Measurements from ENCODE around the gene MLPH.
"Not testable (repeated sequence)": the region's sequence is repeated elsewhere in the genome, so short reads cannot be mapped to it uniquely, and the experiment has no call there.

The MLPH gene

DNA sequence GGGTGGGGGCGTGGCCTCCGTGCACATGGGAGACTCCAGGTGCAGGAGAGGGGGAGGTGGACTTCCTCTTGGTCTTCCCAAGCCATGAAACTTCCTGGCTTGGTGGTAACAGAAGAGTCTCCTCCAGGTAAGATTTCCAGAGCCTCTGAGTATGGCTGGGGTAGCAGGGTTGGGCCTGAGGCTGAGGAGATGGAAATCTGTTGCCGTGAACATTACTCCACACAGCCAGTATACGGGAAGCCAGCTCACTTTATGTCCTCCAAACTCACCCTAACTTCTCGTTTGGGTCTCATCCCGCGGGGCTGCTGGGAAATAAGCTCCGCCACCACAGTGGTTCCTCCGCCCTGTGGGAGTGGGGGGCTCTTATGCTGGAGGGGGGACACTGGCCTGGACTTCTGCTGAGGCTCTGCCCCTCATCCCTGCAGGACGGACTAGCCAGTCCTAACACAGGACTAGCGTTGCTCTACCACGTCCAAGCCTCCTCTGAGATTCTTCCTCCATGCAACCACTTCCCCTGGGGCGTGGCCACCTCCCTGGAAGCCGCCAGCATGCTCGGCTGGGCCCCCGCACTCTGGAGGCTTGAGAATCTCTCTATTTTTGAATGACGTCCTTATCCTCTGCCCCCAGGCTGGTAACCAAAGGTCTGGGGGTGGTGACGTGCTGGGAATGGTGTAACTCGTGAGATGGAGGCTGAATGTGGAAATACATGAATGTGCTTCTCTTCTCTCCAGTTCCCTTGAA is 104.3 kb downstream of the MLPH start:
- peak in 1 of 2 donors; percentile 13 for DNase-seq

DNA sequence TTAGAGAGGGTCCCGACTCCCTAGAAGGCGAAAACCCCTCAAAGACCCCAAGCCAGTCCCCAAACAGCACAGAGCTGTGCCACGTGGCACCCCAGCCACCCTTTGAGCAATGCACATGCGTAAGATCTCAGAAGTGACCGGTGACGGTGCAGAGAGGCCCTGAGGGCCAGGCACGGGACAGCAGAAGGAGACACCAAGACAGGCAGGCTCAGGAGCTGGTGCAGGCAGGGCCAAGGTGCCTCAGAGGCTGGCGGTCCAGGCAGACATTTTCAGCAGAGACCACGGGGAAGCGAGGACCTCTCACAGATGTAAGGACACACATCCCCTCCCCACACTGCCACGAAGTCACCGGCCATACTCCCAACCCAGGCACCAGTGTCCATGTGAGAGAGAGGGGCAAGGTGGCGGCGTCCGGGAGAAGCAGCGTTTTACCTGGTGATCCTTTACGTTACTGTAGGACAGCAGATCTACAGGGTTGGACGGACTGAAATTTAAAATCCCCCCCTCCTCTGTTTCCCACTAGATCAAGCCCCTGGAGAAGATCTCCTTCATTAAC is 105.5 kb downstream of the MLPH start:
- no peak for DNase-seq

DNA sequence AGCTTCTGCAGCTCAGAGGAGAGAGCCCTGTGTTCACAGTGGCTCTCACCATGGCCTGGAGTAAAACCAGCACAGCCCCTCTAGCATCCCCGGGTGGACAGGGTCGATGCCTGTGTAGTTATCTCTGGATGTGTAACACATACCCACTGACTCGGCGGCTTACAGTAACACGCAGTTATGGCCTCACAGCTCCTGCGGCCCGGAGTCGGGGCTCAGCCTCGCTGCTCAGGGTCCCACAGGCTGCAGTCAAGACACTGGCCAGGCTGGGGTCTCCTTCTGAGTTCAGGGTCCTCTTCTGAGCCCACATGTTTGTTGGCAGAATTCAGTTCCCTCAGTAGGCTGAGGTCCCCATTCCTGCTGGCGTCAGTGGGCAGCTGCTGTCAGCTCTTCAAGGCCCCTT is 106.0 kb downstream of the MLPH start:
- no peak for DNase-seq

DNA sequence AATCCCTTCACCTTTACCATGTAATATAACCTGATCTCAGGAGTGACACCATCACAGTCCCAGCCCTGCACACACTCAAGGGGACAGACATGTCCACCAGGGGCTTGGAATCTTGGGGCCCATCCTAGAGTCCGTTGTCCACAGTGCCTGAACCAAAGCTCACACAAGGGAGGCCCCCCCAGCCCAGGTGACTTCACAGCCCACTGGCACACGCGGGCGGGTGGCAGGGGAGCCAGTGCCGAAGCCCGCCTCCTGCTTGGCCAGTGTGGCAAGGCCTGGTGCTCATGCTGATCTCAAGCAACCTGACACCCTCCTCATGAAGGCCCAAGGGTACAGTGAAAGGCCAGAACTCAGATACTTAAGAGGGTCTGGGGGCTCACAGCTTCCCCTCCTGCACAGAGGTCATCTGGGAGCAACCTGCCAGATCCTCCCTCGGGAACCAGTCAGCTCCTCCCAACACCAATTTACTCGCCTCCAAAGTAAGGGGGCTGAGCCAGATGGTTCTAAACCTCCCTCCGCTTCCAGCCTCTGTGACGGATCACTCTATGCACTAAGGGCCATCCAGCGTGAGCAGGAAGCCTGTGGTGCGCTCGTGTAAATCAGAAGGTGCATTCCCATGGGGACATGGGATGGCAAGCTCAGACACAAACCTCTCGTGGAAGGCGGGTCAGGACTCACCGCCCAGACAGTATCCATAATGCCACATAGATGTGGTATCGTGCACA is 106.7 kb downstream of the MLPH start:
- DNase-seq: no peak

DNA sequence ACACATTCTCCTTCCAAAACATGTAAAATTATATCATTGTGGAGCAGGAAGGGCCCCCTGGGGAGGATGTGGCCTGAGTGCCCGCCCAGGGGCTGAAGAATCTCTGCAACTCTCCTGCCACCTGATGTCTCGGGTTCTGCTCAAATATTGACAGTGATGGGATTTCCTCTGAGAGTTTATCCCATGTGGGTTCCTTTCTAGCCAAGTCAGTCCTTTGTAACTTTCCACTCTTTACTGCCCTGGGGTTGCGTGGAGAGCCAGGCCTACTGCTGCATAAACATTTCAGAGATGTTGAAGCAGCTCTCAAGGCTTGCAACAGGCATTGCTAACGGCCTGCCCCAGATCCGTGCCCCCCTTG is 107.4 kb downstream of the MLPH start:
- no peak for DNase-seq

DNA sequence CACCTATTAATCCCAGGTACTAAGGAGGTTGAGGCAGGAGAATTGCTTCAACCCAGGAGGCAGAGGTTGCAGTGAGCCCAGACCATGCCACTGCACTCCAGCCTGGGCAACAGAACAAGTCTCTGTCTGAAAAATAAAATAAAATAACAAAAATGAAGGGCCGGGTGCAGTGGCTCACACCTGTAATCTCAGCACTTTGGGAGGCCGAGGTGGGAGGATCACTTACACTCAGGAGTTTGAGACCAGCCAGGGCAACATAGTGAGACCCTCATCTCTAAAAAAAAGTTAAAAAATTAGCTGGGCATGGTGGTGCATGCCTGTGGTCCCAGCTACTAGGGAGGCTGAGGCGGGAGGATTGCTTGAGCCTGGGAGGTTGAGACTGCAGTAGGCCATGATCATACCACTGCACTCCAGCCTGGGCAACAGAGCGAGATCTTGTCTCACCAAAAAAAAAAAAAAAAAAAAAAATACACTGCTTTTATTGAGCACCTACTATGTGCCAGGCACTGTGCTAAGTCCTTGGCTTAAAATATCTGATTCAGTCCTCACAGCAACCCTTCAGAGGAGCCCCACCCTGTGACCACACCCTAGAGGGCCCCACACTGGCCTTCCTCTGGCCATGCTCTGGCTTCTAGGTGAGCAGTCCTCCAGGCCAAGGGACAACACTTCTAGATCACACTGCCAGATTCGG is 108.9 kb downstream of the MLPH start:
- DNase-seq: not testable (repeated sequence)

DNA sequence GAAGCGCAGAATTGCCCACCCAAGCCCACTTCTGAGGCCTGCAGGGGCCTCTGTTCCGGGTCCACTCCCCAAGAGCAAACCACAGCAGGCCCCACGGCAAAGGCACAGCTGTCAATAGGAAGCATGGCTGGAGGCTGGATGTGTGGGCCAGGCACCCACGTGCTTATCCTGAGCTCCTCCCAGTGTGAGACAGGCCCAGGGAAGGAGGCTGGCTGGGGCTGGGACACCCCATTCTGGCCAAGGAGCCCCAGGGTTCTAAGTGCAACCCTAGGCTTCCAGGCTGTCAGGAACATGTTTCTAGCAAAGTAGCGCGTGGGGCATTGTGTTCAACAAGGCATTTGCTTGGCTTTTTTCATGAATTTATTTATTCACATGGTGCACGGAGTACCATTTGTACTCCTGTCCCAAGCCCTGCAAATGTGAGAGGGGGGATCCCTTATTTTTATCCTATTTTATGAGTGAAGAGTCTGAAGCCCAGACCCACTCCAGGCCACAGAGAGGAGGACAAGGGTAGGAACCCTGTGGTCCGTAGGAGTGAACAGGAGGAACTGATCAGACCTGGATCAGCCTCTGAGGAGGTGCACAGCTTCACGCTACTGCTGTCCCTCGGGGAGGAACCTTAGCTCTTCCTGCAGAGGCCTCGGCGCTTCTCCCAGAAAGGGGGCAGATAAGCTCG is 109.6 kb downstream of the MLPH start:
- no peak for DNase-seq

DNA sequence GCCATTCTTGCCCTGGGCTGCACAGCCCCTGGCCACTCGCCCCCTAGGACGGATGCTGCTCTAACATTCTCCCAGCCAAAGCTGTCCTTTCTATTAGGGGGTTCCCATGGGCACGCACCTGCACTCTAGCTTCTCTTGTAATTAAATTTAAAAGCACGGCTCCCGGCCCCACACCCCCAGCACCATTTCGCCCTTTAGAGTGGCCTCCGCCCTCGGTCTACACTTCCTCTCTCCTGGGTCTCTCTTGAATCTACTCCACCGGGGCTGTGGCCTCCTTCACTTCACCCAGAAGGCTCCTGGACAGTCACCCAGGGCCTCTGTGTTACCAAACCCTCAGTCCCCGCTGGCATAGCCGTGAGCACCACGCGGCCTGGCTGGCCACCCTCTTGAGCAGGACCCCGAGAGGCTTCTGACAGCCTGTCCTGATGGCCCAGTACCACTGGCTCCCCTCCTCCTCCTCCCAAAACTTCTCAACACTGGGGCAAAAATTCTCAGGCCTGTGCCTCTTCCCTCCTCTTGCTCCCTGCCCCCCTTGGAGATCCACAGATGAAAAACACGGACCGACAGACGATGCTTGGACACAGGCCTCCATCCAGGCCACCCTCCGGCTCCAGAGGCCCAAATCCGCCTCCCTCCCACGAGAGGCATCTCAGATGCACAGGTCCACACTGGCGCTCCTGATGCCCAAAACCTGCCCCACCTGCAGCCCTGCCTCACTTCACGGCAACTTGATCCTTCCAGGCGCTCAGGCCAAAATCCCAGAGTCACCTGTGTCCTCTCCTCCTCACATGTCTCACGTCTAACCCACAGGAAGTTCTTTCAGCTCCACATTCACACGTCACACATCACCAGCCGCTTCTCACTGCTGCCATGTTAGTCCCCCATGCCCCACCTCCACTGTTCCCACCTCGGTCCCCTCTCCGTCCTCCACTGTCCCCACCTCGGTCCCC is 110.4 kb downstream of the MLPH start:
- DNase-seq: no peak

DNA sequence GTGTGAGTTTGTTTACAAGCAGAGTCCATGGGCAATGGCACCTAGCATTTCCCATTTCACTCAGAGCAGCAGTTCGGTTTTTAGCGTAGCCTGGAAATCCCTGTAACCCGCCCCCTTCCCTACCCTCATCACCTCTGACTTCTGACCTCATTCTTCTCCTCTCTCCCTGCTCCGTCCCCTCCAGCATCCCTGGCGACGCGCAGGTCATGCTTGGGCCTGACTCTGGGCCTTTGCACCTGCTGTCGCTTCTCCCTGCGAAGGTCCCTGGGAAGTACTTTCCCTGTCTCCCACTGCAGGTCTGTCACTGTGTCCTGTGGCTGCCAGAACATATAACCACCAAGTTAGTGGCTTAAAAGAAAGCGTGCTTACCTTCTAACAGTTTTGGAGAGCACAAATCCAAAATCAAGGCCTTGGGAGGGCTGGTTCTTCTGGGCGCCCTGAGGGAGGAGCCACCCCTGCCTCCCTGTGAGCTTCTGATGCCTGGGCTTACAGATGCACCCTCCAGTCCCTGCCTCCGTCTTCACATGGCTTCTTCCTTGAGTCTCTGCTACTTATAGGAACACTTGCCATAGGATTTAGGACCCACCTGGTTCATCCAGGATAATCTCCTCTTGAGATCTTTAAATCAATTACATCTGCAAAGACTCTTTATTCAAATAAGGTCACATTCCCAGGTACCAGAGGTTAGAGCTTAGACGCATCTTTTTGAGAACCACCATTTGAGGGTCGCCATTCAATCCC is 111.6 kb downstream of the MLPH start:
- DNase-seq: no peak

DNA sequence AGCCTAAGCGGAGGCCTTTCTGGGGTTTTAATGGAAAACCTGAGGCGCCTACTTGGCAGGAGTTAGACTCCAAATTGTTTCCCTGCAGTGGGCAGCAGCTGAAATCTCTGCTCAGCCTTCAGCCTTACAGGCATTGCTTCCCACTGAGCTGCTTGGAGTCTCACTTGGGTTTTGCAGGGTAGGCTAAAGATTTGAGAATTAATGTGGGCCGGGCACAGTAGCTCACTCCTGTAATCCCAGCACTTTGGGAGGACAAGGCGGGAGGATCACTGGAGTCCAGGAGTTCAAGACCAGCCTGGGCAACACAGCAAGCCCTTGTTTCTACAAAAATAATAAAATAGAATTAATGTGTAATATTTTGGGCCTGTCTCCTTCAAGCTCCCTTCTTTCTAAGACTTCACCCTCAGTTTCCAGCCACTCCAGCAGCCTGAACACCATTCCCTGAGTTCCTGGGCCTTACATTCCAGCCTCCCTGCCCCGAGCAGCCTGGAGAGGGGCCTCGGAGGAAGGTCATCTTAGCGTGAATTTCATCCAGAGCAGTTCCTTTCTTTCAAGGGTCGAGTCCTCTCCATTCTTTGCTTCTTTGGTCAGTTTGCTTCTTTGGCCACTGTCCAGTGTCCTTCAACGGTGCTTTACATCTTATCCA is 112.5 kb downstream of the MLPH start:
- no peak for DNase-seq

DNA sequence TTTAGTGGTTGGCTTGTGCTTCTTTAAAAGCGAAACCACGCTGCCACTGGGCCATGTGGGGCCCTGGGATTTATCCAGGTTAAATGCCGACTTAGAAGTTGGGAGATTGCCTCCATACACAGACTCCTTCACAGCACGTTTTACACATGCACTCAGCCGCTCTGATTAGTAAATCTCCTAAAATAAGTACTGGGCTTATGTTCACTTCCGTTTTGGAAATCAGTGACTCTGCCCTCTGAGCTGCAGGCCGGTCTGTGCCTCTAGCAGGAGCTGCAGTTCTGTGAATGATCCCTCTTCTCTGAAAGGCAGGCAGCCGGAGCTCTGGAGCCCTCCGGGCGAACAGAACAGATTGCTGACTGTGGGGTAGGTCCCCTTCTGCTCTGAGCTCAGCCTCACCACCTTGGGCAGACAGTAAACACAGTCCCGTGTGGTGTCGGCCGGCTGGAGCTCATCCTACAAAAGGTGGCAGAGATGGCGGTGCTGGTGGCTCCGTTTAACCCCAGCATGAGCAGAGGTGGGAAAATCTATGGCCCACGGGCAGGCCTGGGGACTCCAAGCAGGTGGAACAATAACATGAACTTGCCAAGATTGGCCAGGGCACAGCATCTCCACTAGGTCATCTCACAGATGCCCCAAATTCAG is 113.3 kb downstream of the MLPH start:
- no peak for DNase-seq

DNA sequence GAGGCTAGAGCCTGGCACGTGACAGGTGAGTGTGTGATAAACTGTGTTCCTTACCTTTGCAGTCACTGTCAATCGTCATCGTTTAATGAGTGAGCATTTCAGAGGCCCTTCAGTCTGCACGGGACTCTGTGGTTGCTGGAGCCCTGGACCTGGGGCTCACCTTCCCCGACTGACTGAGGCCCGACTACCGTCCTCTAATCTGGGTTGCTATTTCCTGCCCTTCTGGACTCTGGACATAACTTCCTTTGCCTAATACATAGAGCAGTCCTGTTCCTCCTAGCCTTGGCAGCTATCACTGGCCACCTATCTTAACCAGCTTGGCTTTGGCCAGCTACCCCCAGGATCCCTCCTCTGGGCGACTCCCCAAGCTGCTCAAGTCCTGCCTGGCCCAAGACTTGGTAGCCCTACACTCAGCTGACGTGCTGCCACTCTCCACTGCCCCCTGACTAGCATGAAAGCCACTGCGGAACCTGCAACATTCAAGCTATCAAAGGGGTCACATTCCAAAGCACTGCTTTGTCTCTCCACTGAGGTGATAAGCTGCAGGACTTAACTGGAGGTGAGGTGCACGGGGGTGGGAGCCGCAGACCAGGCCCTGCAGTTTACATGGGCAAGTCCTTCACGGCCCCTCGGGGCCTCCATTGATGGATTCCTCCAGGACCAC is 114.5 kb downstream of the MLPH start:
- no peak for DNase-seq

DNA sequence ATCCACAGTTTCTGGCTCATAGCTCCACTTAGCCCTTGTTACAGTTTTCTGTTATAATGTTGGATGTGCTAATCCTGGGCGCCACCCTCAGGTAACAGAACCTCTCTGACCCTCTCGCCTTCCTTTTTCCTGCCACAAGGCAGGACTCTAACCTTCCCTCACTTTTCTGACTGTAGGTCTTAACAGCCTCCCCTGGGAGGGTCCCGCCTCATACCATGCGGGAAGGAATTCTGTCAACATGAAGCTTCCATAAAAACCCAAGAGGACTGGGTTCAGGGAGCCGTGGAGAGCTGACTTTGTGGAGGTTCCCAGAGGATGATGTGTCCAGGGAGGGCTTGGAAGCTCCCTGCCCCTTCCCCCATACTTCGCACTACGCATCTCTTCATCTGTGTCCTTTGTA is 115.4 kb downstream of the MLPH start:
- no peak for DNase-seq

DNA sequence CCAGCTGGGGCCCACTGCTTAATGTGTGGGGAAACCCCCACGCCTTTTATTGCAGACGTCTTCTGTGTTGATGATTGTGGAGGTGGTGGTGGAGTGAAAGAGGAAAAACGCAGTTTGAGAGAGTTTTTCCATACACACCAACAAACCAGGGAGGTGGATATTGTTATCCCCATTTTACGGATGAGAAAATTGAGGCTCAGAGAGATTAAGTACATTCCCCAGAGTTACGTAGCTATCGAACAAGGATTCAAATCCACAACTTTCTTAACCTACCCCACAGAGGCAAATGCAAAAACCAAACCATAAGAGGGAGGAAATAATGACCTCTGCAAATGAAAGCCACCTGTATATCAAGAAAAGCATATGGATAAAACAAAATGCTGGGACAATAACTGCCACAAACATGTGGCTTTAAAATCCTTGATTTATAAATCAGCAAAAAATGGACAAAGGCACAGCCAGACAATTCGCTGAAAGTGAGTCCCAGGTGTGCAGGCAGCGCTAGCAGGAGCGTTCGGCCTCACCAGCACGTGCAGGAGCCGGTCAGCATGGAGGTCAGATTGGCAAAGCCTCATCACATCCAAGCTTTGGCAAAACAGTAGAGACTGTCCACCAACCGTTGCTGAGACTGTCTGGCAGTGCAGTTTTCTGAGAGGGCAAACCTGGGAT is 116.1 kb downstream of the MLPH start:
- no peak for DNase-seq

DNA sequence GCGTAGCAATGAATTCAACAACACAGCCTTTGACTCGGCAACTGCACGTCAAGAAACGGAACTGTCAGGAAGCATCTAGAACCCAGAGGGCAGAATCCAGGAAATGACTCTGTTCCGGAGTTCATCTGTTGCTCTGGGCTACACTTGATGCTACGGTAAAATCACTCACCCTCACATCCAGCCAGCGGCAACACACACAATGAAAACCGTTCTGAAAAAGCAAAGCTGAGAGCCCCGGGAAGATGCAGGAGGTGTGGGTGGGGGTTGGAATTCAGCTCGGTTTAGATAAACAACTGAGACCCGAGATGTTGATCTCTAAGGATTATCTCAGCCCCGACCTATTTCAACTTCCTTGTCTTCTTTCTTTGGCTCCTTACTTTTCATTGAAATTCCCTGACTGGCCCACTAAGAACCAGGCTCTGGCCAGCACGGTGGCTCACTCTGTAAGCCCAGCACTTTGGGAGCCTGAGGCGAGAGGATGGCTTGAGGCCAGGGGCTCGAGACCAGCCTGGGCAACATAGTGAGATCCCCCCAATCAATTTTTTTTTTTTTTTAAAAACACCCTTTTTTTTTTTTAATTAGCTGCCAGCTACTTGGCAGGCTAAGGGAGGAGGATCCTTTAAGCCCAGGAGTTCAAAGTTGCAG is 116.8 kb downstream of the MLPH start:
- DNase-seq: peak; percentile 83 to 88

DNA sequence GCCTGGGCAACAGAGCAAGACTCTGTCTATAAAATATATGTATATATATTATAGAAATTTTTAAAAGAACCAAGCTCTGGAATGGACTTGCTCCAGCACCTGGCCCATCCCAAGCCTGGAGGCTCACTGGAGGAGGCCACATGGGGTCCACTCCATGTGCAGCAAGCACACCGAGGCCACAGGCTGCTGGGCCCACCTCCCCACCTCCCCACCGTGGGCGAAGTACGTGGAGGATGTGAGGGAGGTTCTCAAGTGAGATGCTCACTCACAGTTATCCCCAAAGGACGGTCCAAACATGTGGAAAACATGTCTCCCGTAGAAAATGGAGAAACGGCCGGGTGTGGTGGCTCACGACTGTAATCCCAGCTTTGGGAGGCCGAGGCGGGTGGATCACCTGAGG is 117.3 kb downstream of the MLPH start:
- no peak for DNase-seq
